ENCODE measurements around the gene NTM. TPM values are rescaled to one million over a fixed set of nuclear protein-coding genes. Genes with fewer than 3 reads are reported as not detected.
A peak's percentile ranks its signal among the peaks of the same experiment; 100 is the strongest.
"Not testable (repeated sequence)": the region's sequence is repeated elsewhere in the genome, so short reads cannot be mapped to it uniquely, and the experiment has no call there.

The NTM gene
- total RNA-seq, 4 donors from 2014 or later: 3.6 to 11.8 (median 7.8) TPM

GRCh38 chr11:131909426-131910177, 539.2 kb downstream of the NTM start:
- no peak for TF ChIP-seq EP300 (IDR thresholded peaks at IDR 0.05)
- no peak for TF ChIP-seq POLR2A (IDR thresholded peaks at IDR 0.05)
- no peak for TF ChIP-seq POLR2AphosphoS5 (IDR thresholded peaks at IDR 0.05)
- TF ChIP-seq, protein P1, sequence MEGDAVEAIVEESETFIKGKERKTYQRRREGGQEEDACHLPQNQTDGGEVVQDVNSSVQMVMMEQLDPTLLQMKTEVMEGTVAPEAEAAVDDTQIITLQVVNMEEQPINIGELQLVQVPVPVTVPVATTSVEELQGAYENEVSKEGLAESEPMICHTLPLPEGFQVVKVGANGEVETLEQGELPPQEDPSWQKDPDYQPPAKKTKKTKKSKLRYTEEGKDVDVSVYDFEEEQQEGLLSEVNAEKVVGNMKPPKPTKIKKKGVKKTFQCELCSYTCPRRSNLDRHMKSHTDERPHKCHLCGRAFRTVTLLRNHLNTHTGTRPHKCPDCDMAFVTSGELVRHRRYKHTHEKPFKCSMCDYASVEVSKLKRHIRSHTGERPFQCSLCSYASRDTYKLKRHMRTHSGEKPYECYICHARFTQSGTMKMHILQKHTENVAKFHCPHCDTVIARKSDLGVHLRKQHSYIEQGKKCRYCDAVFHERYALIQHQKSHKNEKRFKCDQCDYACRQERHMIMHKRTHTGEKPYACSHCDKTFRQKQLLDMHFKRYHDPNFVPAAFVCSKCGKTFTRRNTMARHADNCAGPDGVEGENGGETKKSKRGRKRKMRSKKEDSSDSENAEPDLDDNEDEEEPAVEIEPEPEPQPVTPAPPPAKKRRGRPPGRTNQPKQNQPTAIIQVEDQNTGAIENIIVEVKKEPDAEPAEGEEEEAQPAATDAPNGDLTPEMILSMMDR (IDR thresholded peaks at IDR 0.05): no peak
- peak overlapping the region in 1 of 2 donors; percentile 55 for H3K4me3 ChIP-seq
- WGBS, 2 donors (ENCODE audit: low coverage in 1 of 2): 59 to 69% methylated on average over 7 to 9 of the region's 10 CpGs
- no peaks in the 10 kb centered on the region for H3K9me3 ChIP-seq
- peak overlapping the region in 1 of 4 donors; percentile 84 for H3K27ac ChIP-seq
- no peaks in the 10 kb centered on the region for H3K36me3 ChIP-seq
- no peak for ATAC-seq
- peaks cover 0 to 24% (median 4%) of the 10 kb centered on the region in 3 donors for H3K4me1 ChIP-seq
- H3K27me3 ChIP-seq: peaks cover 60% of the 10 kb centered on the region

DNA sequence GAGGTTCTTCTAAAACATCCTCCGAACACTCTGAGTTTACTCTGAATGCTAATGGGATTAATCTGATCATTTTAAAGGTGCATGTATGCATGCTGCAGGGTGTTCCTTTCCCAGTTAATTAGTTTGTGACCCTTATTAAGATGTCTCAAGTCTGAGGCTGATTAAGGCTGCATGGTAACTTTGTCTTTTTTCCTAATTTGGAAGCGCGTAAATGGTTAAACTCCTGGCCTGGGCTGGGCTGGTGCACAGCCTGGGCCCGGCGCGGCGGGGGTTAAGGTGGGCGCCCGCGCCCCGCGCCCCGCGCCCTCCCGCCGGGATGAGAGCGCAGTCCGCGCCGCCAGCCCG, 539.7 kb downstream of the NTM start:
- TF ChIP-seq, protein P1 (IDR thresholded peaks at IDR 0.05): no peak
- TF ChIP-seq POLR2A (IDR thresholded peaks at IDR 0.05) (no peak), EP300 (IDR thresholded peaks at IDR 0.05) (no peak), POLR2AphosphoS5 (IDR thresholded peaks at IDR 0.05) (no peak)
- no peak for ATAC-seq
- Histone ChIP-seq H3K27ac (peak overlapping the region in 3 of 4 donors; percentile 56 to 84 (median 67)), H3K27me3 (peaks cover 60% of the 10 kb centered on the region), H3K4me1 (peaks cover 0 to 24% (median 4%) of the 10 kb centered on the region in 3 donors), H3K36me3 (no peaks in the 10 kb centered on the region), H3K9me3 (no peaks in the 10 kb centered on the region), H3K4me3 (peak overlapping the region; percentile 19 to 55)
- 78% methylated on average over 1 of the region's 21 CpGs; no CpG with 5 or more reads in 1 of the 2 donors for WGBS, 2 donors (ENCODE audit: low coverage in 1 of 2)

DNA sequence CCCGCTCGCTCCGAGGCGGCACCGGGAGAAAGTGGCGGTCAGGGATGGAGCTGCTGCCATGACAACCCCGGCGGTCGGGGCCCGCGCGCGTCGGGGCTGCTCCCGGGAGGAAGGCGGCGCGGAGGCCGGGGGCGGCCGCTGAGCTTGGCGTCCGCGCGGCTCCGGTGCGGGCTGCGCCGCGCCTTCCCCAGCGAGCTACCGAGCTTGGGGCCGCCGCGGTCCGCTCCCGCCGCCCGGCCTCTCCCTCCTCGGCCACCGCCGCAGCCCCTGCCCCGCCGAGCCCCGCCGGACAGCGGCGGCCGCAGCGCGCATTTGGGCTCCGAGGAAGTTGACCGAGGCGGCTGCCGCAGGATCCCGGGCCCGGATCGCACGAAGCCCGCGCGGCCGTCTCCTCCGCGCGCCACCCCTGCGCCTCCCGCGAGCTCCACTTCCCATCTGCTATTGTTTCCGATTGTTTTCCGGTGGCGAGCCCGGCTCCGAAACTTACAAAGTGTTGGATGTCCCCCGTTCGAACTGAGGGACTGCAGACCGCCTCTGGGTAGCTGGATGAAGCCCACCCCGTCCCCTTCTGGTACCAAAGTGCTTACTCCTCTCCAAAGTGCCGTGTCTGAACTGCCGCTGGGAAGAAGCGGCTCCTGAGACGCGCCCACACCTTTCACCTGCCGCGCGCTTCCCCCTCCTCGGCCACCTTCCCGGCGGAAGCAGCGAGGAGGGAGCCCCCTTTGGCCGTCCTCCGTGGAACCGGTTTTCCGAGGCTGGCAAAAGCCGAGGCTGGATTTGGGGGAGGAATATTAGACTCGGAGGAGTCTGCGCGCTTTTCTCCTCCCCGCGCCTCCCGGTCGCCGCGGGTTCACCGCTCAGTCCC, 540.3 kb downstream of the NTM start:
- Histone ChIP-seq H3K36me3 (no peaks in the 10 kb centered on the region), H3K4me1 (peaks cover 0 to 24% (median 4%) of the 10 kb centered on the region in 3 donors), H3K27me3 (peaks cover 60% of the 10 kb centered on the region), H3K9me3 (no peaks in the 10 kb centered on the region), H3K27ac (peak overlapping the region in 3 of 4 donors; percentile 56 to 84 (median 67)), H3K4me3 (peak overlapping the region; percentile 19 to 55)
- ATAC-seq: peak; percentile 37
- no peak for TF ChIP-seq POLR2AphosphoS5 (IDR thresholded peaks at IDR 0.05)
- TF ChIP-seq POLR2A (IDR thresholded peaks at IDR 0.05): no peak
- no peak for TF ChIP-seq EP300 (IDR thresholded peaks at IDR 0.05)
- TF ChIP-seq, protein P1 (IDR thresholded peaks at IDR 0.05): no peak
- 1% methylated on average over 23 of the region's 105 CpGs; no CpG with 5 or more reads in 1 of the 2 donors for WGBS, 2 donors (ENCODE audit: low coverage in 1 of 2)

DNA sequence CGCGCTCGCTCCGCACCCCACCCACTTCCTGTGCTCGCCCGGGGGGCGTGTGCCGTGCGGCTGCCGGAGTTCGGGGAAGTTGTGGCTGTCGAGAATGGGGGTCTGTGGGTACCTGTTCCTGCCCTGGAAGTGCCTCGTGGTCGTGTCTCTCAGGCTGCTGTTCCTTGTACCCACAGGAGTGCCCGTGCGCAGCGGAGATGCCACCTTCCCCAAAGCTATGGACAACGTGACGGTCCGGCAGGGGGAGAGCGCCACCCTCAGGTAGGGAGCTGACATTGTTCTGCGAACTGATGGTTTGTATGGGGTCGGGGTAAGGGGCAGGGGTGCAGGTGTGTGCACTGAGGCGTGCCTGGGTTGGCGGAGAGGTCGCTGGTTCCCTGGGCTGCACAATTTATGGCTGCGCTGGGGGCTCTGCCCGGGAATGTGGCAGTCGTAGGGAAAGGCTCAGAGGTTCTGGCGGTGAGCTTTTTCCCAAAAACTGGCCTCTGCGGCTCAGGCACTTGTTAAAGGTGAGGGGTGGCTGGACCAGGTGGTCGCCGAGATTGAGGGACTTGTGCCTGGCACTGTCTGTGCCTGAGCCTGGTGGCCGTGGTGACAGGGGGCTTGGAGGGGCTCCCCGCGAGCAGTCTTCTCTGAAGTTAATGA, 541.1 kb downstream of the NTM start:
- H3K27ac ChIP-seq: peak overlapping the region in 3 of 4 donors; percentile 56 to 84 (median 67)
- not testable (repeated sequence) for H3K9me3 ChIP-seq, H3K36me3 ChIP-seq
- H3K4me1 ChIP-seq: peaks cover 0 to 24% (median 4%) of the 10 kb centered on the region in 3 donors
- TF ChIP-seq, protein P1 (IDR thresholded peaks at IDR 0.05): peak in 3 of 4 experiments; percentile 5 to 65 (median 41)
- peak; percentile 34 for ATAC-seq
- peak overlapping the region; percentile 19 to 55 for H3K4me3 ChIP-seq
- WGBS, 2 donors (ENCODE audit: low coverage in 1 of 2): no CpG with 5 or more reads among the region's 36 CpGs
- peaks cover 60% of the 10 kb centered on the region for H3K27me3 ChIP-seq
